Psoas muscle (tissue), 8 donors: ENCODE results near the gene RASSF5. TPM values are rescaled to one million over a fixed set of nuclear protein-coding genes. Genes with fewer than 3 reads are reported as not detected.

Experiments used
- ATAC-seq, 4 donors: fragments of 200-7000 bp; cut with Tn5 transposase; one replicate each; pipeline ENCODE4 v1.9.1; 2020; ENCODE audit warnings: moderate library complexity in 3 of 4, mild to moderate bottlenecking in 2 of 4
- DNase-seq, 2 donors: peaks; one replicate each; pipeline ENCODE4 v3.0.0-alpha.2; 2020
- H3K27ac ChIP-seq: fragments of 200-600 bp; one replicate; pipeline ENCODE4 v1.8.0; 2022
- H3K27me3 ChIP-seq, 3 donors: fragments of 200-600 bp in 1 of 3; one replicate each; pipeline versions ENCODE4 v1.6.1 to v1.8.0; 2013 to 2022; ENCODE audit warnings: low read length in 2 of 3, mild to moderate bottlenecking in 2 of 3, moderate library complexity in 1 of 3; ENCODE audit not compliant: insufficient read depth in 3 of 3
- H3K36me3 ChIP-seq, 2 donors: fragments of 200-600 bp in 1 of 2; one replicate each; pipeline versions ENCODE4 v1.6.1 to v1.8.0; 2013 to 2022; ENCODE audit warnings: low read depth in 1 of 2, mild to moderate bottlenecking in 1 of 2, moderate library complexity in 1 of 2; ENCODE audit not compliant: insufficient read depth in 1 of 2
- H3K4me1 ChIP-seq: fragments of 200-600 bp; one replicate; pipeline ENCODE4 v1.8.0; 2022
- H3K4me3 ChIP-seq: fragments of 200-600 bp; one replicate; pipeline ENCODE4 v1.8.0; 2022; ENCODE audit warnings: mild to moderate bottlenecking
- H3K9me3 ChIP-seq: fragments of 200-600 bp; one replicate; pipeline ENCODE4 v1.8.0; 2022
- CTCF ChIP-seq: fragments of 200-600 bp; IDR thresholded peaks from one replicate; pipeline ENCODE4 v1.8.0; 2022; ENCODE audit warnings: antibody characterized with exemption
- WGBS, 3 donors: extraction: QIAGEN DNeasy Blood & Tissue Kit; methylation state at CpG; one replicate each; pipeline versions ENCODE4 v1.1.6 to v1.1.7; 2013; 5-methylcytosine and 5-hydroxymethylcytosine counted together
- intact Hi-C, 2 donors: fragments of 100-400 bp; cut with DNase I; formaldehyde crosslinking; loops; one replicate each; pipeline versions ENCODE4 v1.11.0 to v1.14.2; 2022
- polyA plus RNA-seq, 3 donors: library from polyadenylated mRNA; stranded (reverse); fragments of 200-250 nt; gene quantifications; one replicate each; pipeline ENCODE4 v1.2.3, GENCODE V29; 2013
- total RNA-seq, 4 donors: library from RNA; stranded (reverse); fragmentation: NEBNext Ultra II Directional in 2 of 4; extraction: Animal tissue kit (Norgen Biotek cat#: 25700) in 2 of 4; gene quantifications; one replicate each; pipeline versions ENCODE4 v1.2.1 to v1.2.4, GENCODE V29; 2021 to 2023
- donor health status: healthy with polysubstance abuse.
- donor health status: DM: no; HTN: no; CAD: no; lungs with moderate emphysema.
- donor health status: Bipolar disorder and iron deficiency.
- donor health status: healthy.
- donor health status: DM: yes; HTN: yes; CAD: no.
- donor health status: DM: no; HTN: no; CAD: no.
- donor health status: DM: no; HTN: no; CAD: no.
- donor health status: DM: yes; HTN: yes; CAD: no.

RASSF5 gene
- total and polyA plus RNA-seq, 7 donors, result 1.1 to 14.6 (median 1.9) TPM

- DNase-seq, result no peak
- intact Hi-C loops, result loop anchor here (2.0 to 10.0 kb wide), 3 partner anchors 171 to 349 kb away; no protein-coding TSS in a partner anchor
- Histone ChIP-seq H3K9me3 (no peaks in the 10 kb centered on the region), H3K27me3 (no peaks in the 10 kb centered on the region), H3K4me3 (peak overlapping the region; percentile 97), H3K4me1 (peaks cover 18% of the 10 kb centered on the region), H3K27ac (peak overlapping the region; percentile 73), H3K36me3 (no peaks in the 10 kb centered on the region)
- TF ChIP-seq CTCF, result no peak
- no peak for ATAC-seq
- WGBS, 3 donors, result 8 to 11% (median 9%) methylated on average over 14 of the region's 14 CpGs
Observed at GRCh38 chr1:206635978-206636345, 128.6 kb downstream of the RASSF5 start.

GRCh38 chr1:206636671-206637070, 129.3 kb downstream of the RASSF5 start:
- peaks cover 18% of the 10 kb centered on the region for H3K4me1 ChIP-seq
- intact Hi-C loops, result loop anchor here in 1 of 2 donors (10.0 kb wide), 1 partner anchor 348 kb away; no protein-coding TSS in a partner anchor

GRCh38 chr1:206637605-206638004, 130.3 kb downstream of the RASSF5 start:
- H3K36me3 ChIP-seq, result no peaks in the 10 kb centered on the region
- no peak for TF ChIP-seq CTCF
- peaks cover 18% of the 10 kb centered on the region for H3K4me1 ChIP-seq
- intact Hi-C loops, result loop anchor here in 1 of 2 donors (10.0 kb wide), 1 partner anchor 347 kb away; no protein-coding TSS in a partner anchor
- no peaks in the 10 kb centered on the region for H3K9me3 ChIP-seq
- DNase-seq, result no peak
- H3K27me3 ChIP-seq, result no peaks in the 10 kb centered on the region
- H3K27ac ChIP-seq, result no peak overlapping the region
- H3K4me3 ChIP-seq, result no peak overlapping the region
- no peak for ATAC-seq

More at GRCh38 chr1:206636671-206637070, 129.3 kb downstream of the RASSF5 start:
- H3K4me3 ChIP-seq, result peak overlapping the region; percentile 97
- H3K36me3 ChIP-seq, result no peaks in the 10 kb centered on the region
- no peak overlapping the region for H3K27ac ChIP-seq
- DNase-seq (no peak), ATAC-seq (no peak)
- WGBS, 3 donors, result 23 to 32% (median 24%) methylated on average over 4 of the region's 4 CpGs
- no peaks in the 10 kb centered on the region for H3K9me3 ChIP-seq
- no peak for TF ChIP-seq CTCF
- no peaks in the 10 kb centered on the region for H3K27me3 ChIP-seq

Other genes with a start within 250 kb of the RASSF5 start
- gene IKBKE, start 37.1 kb upstream of the RASSF5 start, total RNA-seq, result under 1 TPM; 0.44 to 0.89 (median 0.58) TPM
- under 1 TPM; 0.14 to 0.32 (median 0.27) TPM for gene IKBKE, start 37.1 kb upstream of the RASSF5 start, polyA plus RNA-seq
- 10 to 100 TPM; 32.1 to 41.8 (median 37.6) TPM for gene EIF2D, start 104.9 kb downstream of the RASSF5 start, total RNA-seq
- 10 to 100 TPM; 21.4 to 40.3 (median 32.8) TPM for gene EIF2D, start 104.9 kb downstream of the RASSF5 start, polyA plus RNA-seq
- gene DYRK3, start 128.0 kb downstream of the RASSF5 start, total RNA-seq, result 1 to 10 TPM in 3 of 4 donors, under 1 TPM in 1; 0.57 to 2.0 (median 1.4) TPM
- gene DYRK3, start 128.0 kb downstream of the RASSF5 start, polyA plus RNA-seq, result 1 to 10 TPM in 2 of 3 donors, under 1 TPM in 1; 0.25 to 1.2 (median 1.0) TPM
- gene MAPKAPK2, start 177.4 kb downstream of the RASSF5 start, total RNA-seq, result 100 to 1,000 TPM in 3 of 4 donors, 10 to 100 TPM in 1; 89.4 to 198 (median 167) TPM
- gene MAPKAPK2, start 177.4 kb downstream of the RASSF5 start, polyA plus RNA-seq, result 100 to 1,000 TPM; 108 to 191 (median 112) TPM